ENCODE measurements around the gene ANKS1B. TPM values are rescaled to one million over a fixed set of nuclear protein-coding genes. Genes with fewer than 3 reads are reported as not detected.

The ANKS1B gene
- total and polyA plus RNA-seq, 4 donors: 0.03 to 3.4 (median 0.53) TPM

DNA sequence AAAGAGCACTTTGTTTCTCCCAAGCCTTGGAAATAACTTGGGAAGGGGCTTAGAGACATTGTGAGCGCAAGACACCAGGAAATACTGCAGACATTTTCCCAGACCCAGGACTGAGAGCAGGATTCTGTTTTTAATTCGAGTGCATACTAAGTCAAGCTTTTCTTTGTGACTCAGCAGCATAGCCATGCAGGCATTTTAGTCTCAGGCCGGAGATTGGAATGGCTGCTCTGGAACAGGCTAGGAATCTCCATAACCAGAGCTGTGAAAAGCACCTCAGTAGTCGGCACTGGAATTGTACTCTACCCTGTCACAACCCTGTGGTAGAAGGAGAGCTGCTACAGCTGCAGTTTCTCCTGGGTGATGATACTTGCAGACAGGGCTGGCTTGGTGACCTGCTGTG is 366.1 kb downstream of the ANKS1B start (continued):
- TF ChIP-seq REST (IDR thresholded peaks at IDR 0.05): no peak

- Histone ChIP-seq H3K27me3 (ENCODE audit: control insufficient read depth in 4 of 4, insufficient read depth in 4 of 4, low read length in 3 of 4) (no peaks in the 10 kb centered on the region), H3K27ac (ENCODE audit: low read depth in 1 of 2, low read length in 2 of 2) (no peak overlapping the region), H3K4me3 (ENCODE audit: low read depth in 1 of 3, low read length in 3 of 3) (no peak overlapping the region), H3K4me1 (ENCODE audit: control insufficient read depth in 4 of 4, insufficient read depth in 4 of 4, low read length in 3 of 4) (no peaks in the 10 kb centered on the region), H3K36me3 (ENCODE audit: control insufficient read depth in 4 of 4, insufficient read depth in 3 of 4, low read depth in 1 of 4, low read length in 3 of 4) (no peaks in the 10 kb centered on the region), H3K9ac (ENCODE audit: low read depth in 1 of 2, low read length in 2 of 2) (no peak overlapping the region), H3K9me3 (ENCODE audit: control insufficient read depth in 4 of 4, low read length in 3 of 4) (no peaks in the 10 kb centered on the region)
- 84% methylated on average over 3 of the region's 3 CpGs for WGBS
- no peak for DNase-seq (ENCODE audit: low spot score)
- TF ChIP-seq REST (IDR thresholded peaks at IDR 0.05) (no peak), TAF1 (conservative IDR thresholded peaks at IDR 0.05) (no peak), GABPA (IDR thresholded peaks at IDR 0.05 in 1 of 2, conservative IDR thresholded peaks at IDR 0.05 in 1 of 2) (no peak), SP1 (IDR thresholded peaks at IDR 0.05) (no peak), JUND (IDR thresholded peaks at IDR 0.05) (no peak), EGR1 (IDR thresholded peaks at IDR 0.05; ENCODE audit: low read depth in 2 of 2) (no peak), HNF4A (conservative IDR thresholded peaks at IDR 0.05) (no peak), RAD21 (IDR thresholded peaks at IDR 0.05) (no peak), HNF4G (IDR thresholded peaks at IDR 0.05) (no peak), NR2F2 (IDR thresholded peaks at IDR 0.05) (no peak), RXRA (IDR thresholded peaks at IDR 0.05) (no peak), ZBTB33 (IDR thresholded peaks at IDR 0.05) (no peak)
- TF ChIP-seq, protein P1, sequence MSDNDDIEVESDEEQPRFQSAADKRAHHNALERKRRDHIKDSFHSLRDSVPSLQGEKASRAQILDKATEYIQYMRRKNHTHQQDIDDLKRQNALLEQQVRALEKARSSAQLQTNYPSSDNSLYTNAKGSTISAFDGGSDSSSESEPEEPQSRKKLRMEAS (IDR thresholded peaks at IDR 0.05): no peak
- TF ChIP-seq, protein P2, sequence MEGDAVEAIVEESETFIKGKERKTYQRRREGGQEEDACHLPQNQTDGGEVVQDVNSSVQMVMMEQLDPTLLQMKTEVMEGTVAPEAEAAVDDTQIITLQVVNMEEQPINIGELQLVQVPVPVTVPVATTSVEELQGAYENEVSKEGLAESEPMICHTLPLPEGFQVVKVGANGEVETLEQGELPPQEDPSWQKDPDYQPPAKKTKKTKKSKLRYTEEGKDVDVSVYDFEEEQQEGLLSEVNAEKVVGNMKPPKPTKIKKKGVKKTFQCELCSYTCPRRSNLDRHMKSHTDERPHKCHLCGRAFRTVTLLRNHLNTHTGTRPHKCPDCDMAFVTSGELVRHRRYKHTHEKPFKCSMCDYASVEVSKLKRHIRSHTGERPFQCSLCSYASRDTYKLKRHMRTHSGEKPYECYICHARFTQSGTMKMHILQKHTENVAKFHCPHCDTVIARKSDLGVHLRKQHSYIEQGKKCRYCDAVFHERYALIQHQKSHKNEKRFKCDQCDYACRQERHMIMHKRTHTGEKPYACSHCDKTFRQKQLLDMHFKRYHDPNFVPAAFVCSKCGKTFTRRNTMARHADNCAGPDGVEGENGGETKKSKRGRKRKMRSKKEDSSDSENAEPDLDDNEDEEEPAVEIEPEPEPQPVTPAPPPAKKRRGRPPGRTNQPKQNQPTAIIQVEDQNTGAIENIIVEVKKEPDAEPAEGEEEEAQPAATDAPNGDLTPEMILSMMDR (IDR thresholded peaks at IDR 0.05; ENCODE audit: low read depth, low read length, missing input control): no peak
- TF ChIP-seq, protein P3, sequence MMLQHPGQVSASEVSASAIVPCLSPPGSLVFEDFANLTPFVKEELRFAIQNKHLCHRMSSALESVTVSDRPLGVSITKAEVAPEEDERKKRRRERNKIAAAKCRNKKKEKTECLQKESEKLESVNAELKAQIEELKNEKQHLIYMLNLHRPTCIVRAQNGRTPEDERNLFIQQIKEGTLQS (IDR thresholded peaks at IDR 0.05): no peak
Observed at GRCh38 chr12:99611599-99611998, 373.1 kb downstream of the ANKS1B start.
